DMS153 (cell line): ENCODE data around the gene MRPS10.
"Not testable (repeated sequence)": the region's sequence is repeated elsewhere in the genome, so short reads cannot be mapped to it uniquely, and the experiment has no call there.

Experiments used
- DNase-seq: peaks from one replicate; lab custom pipeline; 2025; lab: John Stamatoyannopoulos, UW

The MRPS10 gene

GRCh38 chr6:42177514-42178364 is 39.9 kb downstream of the MRPS10 start:
- no peak for DNase-seq

- no peak for DNase-seq
Measured at GRCh38 chr6:42176981-42177380, 40.7 kb downstream of the MRPS10 start.

- no peak for DNase-seq
Measured at GRCh38 chr6:42175860-42176259, 41.8 kb downstream of the MRPS10 start.

- no peak for DNase-seq
Measured at GRCh38 chr6:42173101-42173500, 44.6 kb downstream of the MRPS10 start, which contains the start of gene GUCA1A. Gene GUCA1A, plus strand, starts transcription at chr6:42173364. Its CDS starts 250 bp downstream, at chr6:42173614.

GRCh38 chr6:42171813-42172581 is 45.7 kb downstream of the MRPS10 start:
- DNase-seq, result peak; percentile 8

- DNase-seq, result not testable (repeated sequence)
Measured at GRCh38 chr6:42169780-42170179, 47.9 kb downstream of the MRPS10 start.

- no peak for DNase-seq
Measured at GRCh38 chr6:42168650-42169049, 49.0 kb downstream of the MRPS10 start.

GRCh38 chr6:42166444-42167141 is 51.1 kb downstream of the MRPS10 start:
- peak; percentile 75 for DNase-seq

- no peak for DNase-seq
Measured at GRCh38 chr6:42165016-42165415, 52.6 kb downstream of the MRPS10 start.

GRCh38 chr6:42163981-42164380 is 53.7 kb downstream of the MRPS10 start:
- no peak for DNase-seq

- no peak for DNase-seq
Measured at GRCh38 chr6:42162812-42163211, 54.8 kb downstream of the MRPS10 start.

- no peak for DNase-seq
Measured at GRCh38 chr6:42162384-42162783, 55.3 kb downstream of the MRPS10 start.

- no peak for DNase-seq
Measured at GRCh38 chr6:42159431-42160024, 58.1 kb downstream of the MRPS10 start.

GRCh38 chr6:42158631-42159030 is 59.0 kb downstream of the MRPS10 start:
- no peak for DNase-seq

- DNase-seq, result no peak
Measured at GRCh38 chr6:42158011-42158410, 59.6 kb downstream of the MRPS10 start.
